Cardiac muscle cell (in vitro differentiated cells and primary cell): ENCODE results near the gene PCDH17. TPM values are rescaled to one million over a fixed set of nuclear protein-coding genes. Genes with fewer than 3 reads are reported as not detected.

Experiments used
- DNase-seq, 2 donors: peaks; one replicate each; pipeline versions ENCODE4 v3.0.0 to v3.0.0-alpha.2; 2010 to 2017; ENCODE audit warnings: low read depth in 1 of 2, low spot score in 1 of 2
- H3K27ac ChIP-seq: fragments of 200-600 bp; sonication (generic); 2 replicates; pipeline ENCODE4 v1.5.1; 2016
- H3K27me3 ChIP-seq: fragments of 200-600 bp; sonication (generic); 2 replicates; pipeline ENCODE4 v1.6.0; 2016; ENCODE audit warnings: control low read depth
- H3K36me3 ChIP-seq: fragments of 200-600 bp; sonication (generic); 2 replicates; pipeline ENCODE4 v1.5.1; 2016; ENCODE audit warnings: control low read depth
- H3K4me1 ChIP-seq: fragments of 200-600 bp; sonication (generic); 2 replicates; pipeline ENCODE4 v1.8.1; 2017; ENCODE audit warnings: low read depth, mild to moderate bottlenecking, mixed run types
- H3K4me3 ChIP-seq: fragments of 200-600 bp; sonication (generic); 2 replicates; pipeline ENCODE4 v1.5.1; 2016; ENCODE audit warnings: mild to moderate bottlenecking
- H3K9me3 ChIP-seq: fragments of 200-600 bp; sonication (generic); 2 replicates; pipeline ENCODE4 v1.5.1; 2017; ENCODE audit warnings: low read depth, mild to moderate bottlenecking, control low read depth
- polyA plus RNA-seq: library from polyadenylated mRNA; unstranded; fragments of >200 nt; fragmentation: Nextera tagmentation; extraction: Ambion mirVana; gene quantifications from 2 replicates; pipeline ENCODE4 v1.2.1, GENCODE V29; 2016
- total RNA-seq: library from RNA; depleted of rRNA; stranded (reverse); fragments of >200 nt; gene quantifications from 2 replicates; pipeline ENCODE4 v1.2.3, GENCODE V29; 2016
- TF ChIP-seq, protein P1 (sequence below): IDR thresholded peaks from 2 replicates; pipeline ENCODE4 v1.5.1; 2012; ENCODE audit warnings: low read depth, mild to moderate bottlenecking, low read length

Gene PCDH17
- total and polyA plus RNA-seq, 2 experiments from 2014 or later, result 0.86 to 11.1 TPM

DNA sequence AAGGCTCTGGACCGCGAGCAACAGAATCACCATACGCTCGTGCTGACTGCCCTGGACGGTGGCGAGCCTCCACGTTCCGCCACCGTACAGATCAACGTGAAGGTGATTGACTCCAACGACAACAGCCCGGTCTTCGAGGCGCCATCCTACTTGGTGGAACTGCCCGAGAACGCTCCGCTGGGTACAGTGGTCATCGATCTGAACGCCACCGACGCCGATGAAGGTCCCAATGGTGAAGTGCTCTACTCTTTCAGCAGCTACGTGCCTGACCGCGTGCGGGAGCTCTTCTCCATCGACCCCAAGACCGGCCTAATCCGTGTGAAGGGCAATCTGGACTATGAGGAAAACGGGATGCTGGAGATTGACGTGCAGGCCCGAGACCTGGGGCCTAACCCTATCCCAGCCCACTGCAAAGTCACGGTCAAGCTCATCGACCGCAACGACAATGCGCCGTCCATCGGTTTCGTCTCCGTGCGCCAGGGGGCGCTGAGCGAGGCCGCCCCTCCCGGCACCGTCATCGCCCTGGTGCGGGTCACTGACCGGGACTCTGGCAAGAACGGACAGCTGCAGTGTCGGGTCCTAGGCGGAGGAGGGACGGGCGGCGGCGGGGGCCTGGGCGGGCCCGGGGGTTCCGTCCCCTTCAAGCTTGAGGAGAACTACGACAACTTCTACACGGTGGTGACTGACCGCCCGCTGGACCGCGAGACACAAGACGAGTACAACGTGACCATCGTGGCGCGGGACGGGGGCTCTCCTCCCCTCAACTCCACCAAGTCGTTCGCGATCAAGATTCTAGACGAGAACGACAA, 1.8 kb downstream of the PCDH17 start:
- no peaks in the 10 kb centered on the region for H3K4me1 ChIP-seq
- H3K36me3 ChIP-seq, result no peaks in the 10 kb centered on the region
- H3K9me3 ChIP-seq, result no peaks in the 10 kb centered on the region
- peak overlapping the region; percentile 71 for H3K4me3 ChIP-seq
- TF ChIP-seq, protein P1, sequence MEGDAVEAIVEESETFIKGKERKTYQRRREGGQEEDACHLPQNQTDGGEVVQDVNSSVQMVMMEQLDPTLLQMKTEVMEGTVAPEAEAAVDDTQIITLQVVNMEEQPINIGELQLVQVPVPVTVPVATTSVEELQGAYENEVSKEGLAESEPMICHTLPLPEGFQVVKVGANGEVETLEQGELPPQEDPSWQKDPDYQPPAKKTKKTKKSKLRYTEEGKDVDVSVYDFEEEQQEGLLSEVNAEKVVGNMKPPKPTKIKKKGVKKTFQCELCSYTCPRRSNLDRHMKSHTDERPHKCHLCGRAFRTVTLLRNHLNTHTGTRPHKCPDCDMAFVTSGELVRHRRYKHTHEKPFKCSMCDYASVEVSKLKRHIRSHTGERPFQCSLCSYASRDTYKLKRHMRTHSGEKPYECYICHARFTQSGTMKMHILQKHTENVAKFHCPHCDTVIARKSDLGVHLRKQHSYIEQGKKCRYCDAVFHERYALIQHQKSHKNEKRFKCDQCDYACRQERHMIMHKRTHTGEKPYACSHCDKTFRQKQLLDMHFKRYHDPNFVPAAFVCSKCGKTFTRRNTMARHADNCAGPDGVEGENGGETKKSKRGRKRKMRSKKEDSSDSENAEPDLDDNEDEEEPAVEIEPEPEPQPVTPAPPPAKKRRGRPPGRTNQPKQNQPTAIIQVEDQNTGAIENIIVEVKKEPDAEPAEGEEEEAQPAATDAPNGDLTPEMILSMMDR, result peak; percentile 29
- H3K27me3 ChIP-seq, result peaks cover 36% of the 10 kb centered on the region
- H3K27ac ChIP-seq, result no peak overlapping the region
- DNase-seq, result peak; percentile 10 to 52

DNA sequence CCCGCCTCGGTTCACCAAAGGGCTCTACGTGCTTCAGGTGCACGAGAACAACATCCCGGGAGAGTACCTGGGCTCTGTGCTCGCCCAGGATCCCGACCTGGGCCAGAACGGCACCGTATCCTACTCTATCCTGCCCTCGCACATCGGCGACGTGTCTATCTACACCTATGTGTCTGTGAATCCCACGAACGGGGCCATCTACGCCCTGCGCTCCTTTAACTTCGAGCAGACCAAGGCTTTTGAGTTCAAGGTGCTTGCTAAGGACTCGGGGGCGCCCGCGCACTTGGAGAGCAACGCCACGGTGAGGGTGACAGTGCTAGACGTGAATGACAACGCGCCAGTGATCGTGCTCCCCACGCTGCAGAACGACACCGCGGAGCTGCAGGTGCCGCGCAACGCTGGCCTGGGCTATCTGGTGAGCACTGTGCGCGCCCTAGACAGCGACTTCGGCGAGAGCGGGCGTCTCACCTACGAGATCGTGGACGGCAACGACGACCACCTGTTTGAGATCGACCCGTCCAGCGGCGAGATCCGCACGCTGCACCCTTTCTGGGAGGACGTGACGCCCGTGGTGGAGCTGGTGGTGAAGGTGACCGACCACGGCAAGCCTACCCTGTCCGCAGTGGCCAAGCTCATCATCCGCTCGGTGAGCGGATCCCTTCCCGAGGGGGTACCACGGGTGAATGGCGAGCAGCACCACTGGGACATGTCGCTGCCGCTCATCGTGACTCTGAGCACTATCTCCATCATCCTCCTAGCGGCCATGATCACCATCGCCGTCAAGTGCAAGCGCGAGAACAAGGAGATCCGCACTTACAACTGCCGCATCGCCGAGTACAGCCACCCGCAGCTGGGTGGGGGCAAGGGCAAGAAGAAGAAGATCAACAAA, 2.6 kb downstream of the PCDH17 start:
- peak overlapping the region; percentile 20 for H3K4me3 ChIP-seq

DNA sequence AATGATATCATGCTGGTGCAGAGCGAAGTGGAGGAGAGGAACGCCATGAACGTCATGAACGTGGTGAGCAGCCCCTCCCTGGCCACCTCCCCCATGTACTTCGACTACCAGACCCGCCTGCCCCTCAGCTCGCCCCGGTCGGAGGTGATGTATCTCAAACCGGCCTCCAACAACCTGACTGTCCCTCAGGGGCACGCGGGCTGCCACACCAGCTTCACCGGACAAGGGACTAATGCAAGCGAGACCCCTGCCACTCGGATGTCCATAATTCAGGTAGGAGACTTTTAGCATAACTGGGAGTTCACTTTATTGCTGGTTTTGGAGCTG, 3.3 kb downstream of the PCDH17 start:
- no peaks in the 10 kb centered on the region for H3K36me3 ChIP-seq
- no peak for DNase-seq
- H3K4me3 ChIP-seq, result peak overlapping the region; percentile 20
- peaks cover 30% of the 10 kb centered on the region for H3K27me3 ChIP-seq
- TF ChIP-seq, protein P1, result no peak
- no peaks in the 10 kb centered on the region for H3K9me3 ChIP-seq
- H3K4me1 ChIP-seq, result no peaks in the 10 kb centered on the region
- no peak overlapping the region for H3K27ac ChIP-seq

More for the DNA sequence above, 2.6 kb downstream of the PCDH17 start:
- DNase-seq, result no peak
- no peaks in the 10 kb centered on the region for H3K36me3 ChIP-seq
- H3K9me3 ChIP-seq, result no peaks in the 10 kb centered on the region
- peaks cover 30% of the 10 kb centered on the region for H3K27me3 ChIP-seq
- no peaks in the 10 kb centered on the region for H3K4me1 ChIP-seq
- TF ChIP-seq, protein P1, result no peak
- H3K27ac ChIP-seq, result no peak overlapping the region

DNA sequence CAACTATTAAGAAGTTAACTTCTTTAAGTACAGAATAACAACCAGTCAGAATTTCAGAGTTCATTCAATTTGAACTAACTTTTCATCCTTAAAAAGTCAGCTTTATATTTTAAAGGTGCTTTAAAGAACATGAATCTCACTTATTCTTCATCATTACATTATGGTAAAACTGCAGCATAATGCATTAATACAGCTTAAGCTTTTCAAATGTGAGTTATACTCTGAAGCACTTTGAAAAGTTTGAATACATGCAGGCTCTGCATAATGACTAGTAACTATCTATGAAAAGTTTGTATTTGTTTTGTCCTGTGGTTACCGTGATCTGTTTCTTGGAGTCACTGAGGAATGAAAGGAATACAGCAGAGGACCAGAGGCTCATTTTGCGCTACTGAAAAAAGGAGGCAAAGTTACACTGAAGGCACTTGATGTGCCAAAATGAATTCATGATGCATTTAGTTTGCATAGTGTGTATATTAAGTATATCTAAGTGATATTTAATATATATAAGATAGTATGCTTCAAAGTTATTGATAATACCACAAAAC, 4.1 kb downstream of the PCDH17 start:
- Histone ChIP-seq H3K27me3 (peaks cover 30% of the 10 kb centered on the region), H3K4me3 (no peak overlapping the region)
- TF ChIP-seq, protein P1, result no peak

DNA sequence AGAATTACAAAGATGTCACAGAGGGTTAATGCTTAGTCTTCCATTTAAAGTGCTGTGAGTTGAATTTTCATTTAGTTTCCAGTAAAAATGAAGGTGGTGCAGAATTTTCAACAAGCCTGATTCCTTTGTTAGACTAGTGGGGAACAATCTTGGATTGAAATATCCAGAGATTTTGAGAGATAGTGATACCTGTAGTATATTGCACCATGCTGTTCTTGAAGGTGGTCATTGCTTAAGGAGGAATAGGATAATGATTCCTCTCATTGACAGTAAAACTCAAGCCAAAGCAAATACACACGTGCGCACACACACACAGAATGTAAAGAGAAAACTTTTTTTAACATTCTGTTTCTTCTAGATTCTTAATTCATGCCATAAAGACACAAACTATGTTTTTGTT, 5.3 kb downstream of the PCDH17 start:
- Histone ChIP-seq H3K27me3 (peaks cover 30% of the 10 kb centered on the region), H3K4me3 (no peak overlapping the region), H3K36me3 (no peaks in the 10 kb centered on the region), H3K4me1 (no peaks in the 10 kb centered on the region), H3K27ac (no peak overlapping the region), H3K9me3 (no peaks in the 10 kb centered on the region)
- DNase-seq, result no peak
- TF ChIP-seq, protein P1, result no peak

More for the DNA sequence above, 4.1 kb downstream of the PCDH17 start:
- Histone ChIP-seq H3K36me3 (no peaks in the 10 kb centered on the region), H3K4me1 (no peaks in the 10 kb centered on the region), H3K27ac (no peak overlapping the region), H3K9me3 (no peaks in the 10 kb centered on the region)
- DNase-seq, result no peak
